ENCODE results near the gene PRRT1. TPM values are rescaled to one million over a fixed set of nuclear protein-coding genes. Genes with fewer than 3 reads are reported as not detected.
"Not testable (repeated sequence)": the region's sequence is repeated elsewhere in the genome, so short reads cannot be mapped to it uniquely, and the experiment has no call there.

PRRT1 gene
- polyA plus RNA-seq (2013, experiment 1 of 2; ENCODE audit: insufficient read length), result 4.0 TPM
- 3.3 TPM for polyA plus RNA-seq (2013, experiment 2 of 2; ENCODE audit: insufficient read length)

DNA sequence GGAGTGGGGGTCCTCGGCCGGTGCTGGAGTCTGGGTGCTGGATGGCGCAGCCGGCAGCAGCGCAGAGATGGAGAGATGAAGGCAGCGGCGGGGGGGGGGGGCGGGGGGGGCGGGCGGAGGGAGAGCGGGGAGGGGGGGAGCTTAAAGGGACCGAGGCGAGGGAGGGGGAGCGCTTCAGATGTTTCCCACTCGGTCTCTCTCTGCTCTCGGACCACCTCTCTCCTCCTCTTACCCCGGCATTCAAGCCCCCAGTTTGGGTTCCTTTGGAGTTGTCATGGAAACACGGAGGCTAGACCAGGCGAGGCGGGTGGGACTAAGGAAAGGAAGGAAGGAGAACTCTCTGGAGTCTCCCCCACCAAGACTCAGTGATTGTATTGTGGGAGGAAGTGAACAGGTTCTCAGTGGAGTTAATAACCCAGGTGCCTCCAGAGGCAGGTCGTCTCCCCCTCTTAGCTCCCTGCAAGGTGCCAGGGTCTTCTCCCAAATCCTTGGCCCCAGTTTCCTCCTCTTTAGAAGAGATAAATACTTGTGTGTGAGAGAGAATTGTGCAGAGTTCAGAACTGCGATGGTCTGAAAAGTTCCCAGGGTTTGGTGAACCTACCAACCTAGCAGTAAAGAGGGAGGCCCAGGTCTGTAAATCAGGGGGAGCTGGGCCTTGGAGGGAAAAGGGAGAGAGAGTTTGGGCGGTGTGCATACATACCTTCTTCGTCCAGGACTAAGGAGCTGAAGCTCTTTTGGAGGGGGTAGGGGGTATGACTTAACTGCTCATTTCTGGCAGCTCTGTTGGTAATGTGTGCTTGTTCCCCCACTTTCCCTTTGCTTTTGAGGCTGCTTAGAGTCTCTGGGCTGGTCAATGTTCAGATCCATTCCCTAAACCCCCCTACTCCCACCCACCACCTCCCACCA, at the start of gene PRRT1:
PRRT1 (minus strand) TSS at position 77 of the 906 bp plus-strand sequence. CDS start 112 bp downstream, outside the sequence.
- peak; percentile 18 for DNase-seq

DNA sequence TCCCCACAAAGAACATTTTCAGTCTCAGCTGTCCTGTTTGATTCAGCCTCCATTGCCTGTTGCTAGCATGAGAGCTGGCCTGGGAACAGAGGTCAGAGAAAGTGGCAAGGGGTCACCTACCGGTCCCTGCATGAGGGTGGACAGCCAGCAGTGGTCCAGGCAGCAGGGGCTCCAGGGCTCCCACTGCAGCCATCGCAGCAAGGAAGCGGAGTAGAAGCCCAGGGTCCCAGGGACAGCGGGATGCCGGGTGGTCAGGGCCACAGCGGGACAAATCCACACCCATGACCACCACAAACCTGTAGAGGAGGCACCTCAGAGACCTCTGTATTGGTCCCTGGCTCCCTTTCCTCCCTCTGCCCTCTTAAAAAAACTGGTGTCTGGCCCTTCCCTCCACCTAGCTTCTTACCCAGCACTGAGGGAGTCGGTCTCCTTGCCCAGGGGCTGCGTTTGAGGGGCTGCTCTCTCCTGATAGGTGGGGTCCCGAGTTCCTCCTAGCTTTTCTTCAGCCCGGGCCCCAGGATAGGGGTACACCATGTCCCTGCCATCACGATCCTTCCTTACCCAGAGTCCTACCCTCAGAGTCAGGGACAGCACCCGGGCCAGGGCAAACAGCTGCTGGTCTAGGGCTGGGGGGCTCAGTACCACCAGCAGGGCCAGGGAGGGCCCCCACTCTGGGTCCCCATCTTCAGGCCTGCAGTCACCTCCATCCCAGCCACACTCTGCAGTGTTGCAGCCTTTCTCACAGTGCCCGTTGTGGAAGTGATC, 49.2 kb upstream of the PRRT1 start:
- no peak for DNase-seq

DNA sequence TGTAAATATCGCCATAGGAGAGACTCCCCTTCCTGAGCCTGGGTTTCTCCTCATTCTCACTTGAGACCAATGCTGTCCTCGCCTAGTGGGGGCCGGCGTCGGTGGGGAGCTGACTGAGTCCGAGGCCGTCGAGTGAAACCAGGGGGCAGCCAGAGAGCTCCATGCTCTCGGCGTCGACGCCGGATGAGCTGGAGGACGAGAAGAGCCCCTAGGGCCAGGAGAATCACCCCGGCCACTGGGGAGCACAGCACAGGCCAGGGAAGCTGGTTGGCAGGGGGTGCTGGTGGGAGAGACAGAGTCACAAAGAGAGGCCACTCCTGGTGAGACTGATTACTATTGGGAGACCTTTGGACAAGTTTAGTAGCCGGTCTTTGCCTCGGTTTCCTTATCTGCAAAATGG, 47.1 kb upstream of the PRRT1 start:
- DNase-seq, result no peak

DNA sequence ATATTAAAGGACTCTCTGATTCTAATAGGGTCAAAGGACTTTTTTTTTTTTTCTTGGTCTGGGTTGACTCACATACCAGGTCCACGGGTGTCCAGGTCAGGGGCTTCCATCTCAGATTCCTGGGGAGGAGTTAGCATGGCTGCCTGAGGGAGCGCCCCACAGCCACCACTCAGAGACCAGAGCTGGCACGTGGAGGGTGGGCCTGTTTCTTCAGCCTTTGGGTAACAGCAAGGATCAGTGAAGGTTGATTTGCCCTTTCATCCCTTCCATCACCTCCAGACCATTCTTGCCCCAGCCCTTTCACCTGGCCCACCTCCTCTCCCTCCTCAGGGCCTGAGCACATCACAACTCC, 46.6 kb upstream of the PRRT1 start:
- DNase-seq, result no peak

DNA sequence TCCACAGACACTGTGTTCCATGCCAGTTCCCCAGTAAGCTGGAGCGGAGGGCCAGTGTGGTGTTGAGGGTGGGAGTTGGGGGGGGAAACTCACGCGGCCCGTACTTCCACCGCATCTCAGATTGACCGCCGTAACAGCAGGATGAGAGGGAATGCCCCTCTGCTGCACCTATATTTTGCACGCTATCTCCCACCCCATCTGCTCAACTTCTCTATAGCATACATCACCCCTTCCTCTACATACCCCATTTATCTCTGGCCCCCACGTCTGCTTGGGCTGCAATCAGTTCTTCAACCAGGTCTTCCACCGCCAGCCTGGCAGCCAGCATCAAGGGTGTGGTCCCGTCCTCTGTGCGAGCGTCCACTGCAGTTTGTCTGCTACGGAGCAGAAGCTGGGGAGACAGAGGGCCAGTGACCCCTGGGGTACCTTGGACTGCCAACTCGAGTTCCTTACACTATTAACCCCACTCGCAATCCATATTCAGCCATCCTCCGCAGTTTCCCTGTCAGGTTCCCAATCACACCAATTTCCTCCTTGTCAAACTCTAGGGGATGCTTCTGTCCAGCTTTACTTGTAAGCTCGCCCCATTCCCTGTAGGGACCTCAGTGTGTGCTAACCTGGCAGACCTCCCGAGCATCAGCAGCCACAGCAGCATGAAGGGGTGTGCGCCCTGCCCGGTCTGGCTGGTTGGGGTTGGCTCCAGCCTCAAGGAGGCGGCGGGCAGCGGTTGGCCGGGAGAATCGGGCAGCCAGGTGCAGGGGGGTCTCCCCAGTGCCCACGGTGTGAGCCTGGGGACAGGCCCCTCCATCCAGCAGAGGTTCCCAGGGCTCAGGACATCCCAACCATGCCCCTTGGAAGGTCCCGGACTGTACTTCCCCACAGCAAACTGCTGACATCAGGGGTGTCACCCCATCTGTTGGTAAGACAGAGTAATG, 45.2 kb upstream of the PRRT1 start:
- no peak for DNase-seq

DNA sequence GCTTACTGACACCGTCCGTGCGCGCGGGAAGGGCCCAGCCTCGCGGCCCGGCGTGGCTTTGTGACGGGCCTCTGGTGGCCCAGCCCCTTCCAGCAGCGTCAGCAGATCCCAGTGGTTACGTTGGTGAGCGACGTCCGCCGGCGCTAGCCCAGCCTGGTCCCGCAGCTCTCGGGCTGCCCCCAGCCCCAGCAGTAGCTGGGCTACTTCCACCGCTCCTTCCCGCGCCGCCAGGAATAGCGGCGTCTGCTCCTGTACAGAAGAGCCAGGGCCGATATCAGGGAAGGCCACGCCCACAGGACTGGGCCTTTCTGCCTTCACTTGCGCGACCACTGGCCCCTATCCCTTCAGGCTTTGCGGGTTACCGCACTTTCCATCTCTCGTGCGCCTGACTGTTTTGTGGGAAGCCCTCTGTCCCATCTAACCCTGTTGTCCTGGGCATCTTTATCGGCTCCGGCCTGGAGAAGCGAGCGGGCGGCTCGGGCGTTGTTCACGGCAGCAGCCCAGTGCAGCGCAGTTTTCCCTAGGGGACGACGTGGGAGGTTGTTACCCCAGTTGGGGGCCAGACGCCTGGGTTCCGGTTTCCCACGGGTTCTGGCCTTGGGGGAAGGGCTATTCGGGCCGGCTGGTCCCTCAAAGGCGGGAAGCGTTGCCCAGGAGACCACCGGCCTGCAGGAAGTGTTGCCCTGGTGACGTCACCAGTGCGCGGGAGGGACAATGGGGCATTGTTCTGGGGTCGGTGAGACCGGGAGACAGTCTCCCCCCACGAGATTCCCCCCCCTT, 44.4 kb upstream of the PRRT1 start:
- DNase-seq, result peak; percentile 89

DNA sequence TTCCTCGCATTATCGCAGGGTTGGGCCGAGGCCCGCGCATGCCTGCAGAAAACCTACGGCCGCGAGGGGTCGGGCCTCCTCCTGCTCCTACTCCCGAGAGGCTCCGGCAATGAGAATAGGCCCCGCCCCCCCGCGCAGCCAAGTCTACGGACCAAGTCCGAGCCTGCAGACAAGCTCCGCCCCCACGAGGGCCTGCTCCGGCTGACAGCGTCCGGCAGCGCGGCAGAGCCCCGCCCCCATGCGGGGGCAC, 43.8 kb upstream of the PRRT1 start:
- peak; percentile 100 for DNase-seq

DNA sequence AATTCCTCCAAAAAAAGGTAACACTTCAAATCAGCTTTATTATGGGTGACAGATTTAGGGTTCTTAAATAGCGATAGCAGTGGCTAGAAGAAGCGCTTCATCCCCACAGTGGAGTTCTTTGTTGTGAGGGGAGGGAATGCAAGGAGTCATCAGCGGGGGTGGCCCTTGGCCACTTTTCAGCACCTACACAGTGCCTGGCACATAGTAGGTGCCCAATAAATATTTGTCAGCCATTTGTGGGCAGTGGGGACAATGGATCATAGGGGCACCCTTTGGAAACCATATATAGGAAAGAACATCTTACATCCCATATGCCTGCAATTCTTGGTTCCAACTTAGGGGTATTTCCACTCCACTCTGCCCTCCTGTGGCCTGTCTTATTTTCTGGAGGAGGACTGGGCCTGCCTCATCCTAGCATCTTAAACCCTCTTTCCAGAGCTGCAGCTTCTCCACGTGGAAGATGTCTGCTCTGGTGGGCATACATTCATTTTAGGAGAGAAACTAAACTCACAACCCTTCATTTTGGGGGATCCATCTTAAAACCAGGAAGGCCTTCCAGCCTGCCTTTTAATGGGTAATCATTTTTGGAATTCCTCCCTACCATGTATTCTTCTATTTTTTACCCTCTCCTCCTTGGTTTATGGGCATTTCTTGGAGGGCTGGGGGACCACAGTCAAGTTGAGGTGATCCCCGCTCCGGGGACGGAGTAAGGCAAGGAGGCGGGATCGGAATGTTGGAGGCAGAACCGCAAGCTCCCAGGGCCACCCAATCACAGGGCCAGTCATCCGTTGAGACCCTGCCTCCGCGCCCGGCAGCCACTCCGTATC, 43.3 kb upstream of the PRRT1 start:
- DNase-seq, result peak; percentile 70

DNA sequence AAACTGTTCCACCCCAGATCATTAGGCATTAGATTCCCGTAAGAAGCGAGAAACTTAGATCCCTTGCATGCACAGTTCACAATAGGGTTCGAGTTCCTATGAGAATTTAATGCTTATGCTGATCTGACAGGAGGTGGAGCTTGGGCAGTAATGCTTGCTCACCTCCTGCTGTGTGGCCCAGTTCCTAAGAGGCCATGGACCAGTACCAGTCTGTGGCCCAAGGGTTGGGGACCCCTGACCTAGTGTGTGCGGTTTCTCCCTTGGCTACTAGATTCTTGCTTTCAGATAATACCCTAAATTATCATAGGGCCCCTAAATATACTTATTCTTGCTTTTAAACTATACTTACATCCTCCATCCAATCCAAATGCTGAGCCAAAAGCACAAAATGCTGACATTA, 42.6 kb upstream of the PRRT1 start:
- no peak for DNase-seq

DNA sequence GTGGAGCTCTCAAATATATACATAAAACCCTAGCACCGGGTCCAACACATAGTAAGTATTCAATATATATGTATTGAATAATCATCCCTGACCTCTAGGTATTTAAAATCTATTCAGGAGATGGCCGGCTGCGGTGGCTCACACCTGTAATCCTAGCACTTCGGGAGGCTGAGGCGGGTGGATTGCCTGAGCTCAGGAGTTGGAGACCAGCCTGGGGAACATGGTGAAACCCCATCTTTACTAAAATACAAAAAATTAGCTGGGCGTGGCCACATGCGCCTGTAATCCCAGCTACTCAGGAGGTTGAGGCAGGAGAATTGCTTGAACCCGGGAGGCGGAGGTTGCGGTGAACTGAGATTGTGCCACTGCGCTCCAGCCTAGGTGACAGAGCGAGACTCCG, 41.4 kb upstream of the PRRT1 start:
- not testable (repeated sequence) for DNase-seq

DNA sequence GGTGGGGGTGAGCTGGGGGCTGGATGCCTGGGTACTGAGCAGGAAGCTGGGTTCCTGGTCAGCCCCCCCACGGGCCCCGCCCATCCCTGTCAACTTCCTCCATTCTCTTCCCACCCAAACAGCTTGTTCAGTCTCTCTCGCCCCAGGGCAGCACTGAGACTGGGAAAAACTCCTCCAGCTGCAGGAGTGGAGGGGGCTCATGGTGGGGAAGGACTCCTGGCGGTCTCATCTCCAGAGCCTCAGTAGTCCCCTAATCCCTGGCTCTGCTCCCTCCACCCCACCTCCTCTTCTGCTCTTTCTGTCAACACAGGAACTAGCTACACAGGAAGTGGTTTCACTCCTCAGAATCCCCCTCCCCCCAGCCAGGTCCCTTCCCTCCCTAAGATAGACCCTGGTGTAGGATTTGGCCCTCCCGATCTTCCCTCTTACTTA, 40.9 kb upstream of the PRRT1 start, which contains the start of gene GPSM3:
GPSM3 (minus strand) TSS at position 36 of the 432 bp plus-strand sequence. CDS start 130 bp downstream, outside the sequence.
- DNase-seq, result peak; percentile 60

DNA sequence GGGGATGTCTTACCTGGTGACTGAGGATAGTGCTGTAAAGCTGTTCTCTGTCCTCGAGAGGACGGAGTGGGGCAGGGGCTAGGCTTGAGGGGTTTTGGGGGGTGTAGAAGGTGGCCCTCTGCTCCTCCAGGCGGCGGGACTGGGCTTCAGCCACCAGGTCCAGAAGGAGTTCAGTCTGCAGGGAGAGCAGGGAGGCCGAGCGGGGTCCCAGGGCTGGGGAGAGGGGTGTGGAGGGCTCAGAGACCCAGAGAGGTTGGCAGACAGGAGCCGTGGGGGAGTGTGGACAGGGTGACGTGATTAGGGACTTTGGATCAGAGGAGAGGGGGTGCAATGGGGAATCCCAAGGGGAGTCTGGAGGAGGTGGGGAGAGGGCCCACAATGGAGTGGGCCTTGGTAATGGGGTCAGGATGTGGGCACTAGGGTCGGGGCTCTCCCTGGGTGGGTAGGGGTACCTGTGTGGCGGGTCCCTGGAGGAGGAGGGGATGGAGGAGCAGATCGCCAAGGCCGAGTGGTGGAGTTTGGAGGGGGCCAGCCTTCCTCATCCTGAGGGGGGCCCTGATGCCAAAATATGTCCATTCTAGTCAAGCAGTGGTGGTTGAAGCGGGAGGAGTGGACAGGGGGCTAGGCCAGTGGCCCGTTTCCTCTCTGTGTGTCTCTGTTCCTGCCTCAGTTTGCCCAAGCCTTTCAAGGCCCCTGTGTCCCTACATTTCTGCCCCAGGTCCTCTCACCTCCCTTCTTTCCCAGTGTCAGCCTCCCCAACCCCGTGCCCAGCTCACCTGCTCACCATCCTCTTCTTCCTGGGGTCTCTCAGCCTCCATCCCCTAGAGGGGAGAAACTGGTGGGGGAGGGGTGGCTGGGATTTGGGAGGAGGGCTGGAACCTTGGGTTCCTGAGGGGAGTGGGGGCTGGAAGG, 40.2 kb upstream of the PRRT1 start:
- DNase-seq, result no peak

DNA sequence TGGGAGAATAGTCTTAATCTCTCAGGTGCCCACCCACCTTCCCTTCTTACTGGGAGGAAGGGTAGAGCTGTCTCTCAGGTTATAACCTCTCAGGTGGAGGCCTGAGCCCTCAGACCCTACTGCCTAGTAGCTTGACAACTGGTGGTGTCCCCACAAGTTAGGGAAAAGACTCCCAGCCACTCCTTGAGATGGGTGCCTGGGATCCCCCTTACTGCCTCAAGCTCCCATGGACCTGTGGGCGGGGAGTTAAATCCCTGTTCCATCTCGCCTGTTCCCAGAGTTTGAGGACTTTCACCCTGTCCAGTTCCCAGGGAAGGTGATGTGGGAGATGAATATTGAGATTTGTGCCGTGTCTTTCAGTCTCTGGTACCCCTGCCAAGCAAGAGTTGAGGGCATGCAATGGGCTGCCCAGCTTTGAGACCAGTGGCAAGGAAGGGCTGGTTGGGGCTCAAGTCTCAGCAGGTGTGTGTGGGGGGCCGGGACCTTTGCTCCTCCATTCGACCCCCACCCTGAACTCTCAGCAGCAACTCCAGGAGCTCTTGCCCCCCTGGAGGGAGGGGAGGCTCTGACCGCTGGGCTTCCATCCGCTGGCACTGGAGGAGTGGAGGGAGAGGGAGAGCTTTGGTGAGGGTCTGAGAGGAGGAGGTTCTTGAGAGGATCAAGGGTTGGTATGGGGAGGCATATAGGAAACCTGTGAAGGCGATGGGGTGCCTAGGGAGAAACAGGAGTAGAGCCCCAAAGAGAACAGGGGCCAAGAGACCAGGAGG, 39.4 kb upstream of the PRRT1 start:
- DNase-seq, result no peak

DNA sequence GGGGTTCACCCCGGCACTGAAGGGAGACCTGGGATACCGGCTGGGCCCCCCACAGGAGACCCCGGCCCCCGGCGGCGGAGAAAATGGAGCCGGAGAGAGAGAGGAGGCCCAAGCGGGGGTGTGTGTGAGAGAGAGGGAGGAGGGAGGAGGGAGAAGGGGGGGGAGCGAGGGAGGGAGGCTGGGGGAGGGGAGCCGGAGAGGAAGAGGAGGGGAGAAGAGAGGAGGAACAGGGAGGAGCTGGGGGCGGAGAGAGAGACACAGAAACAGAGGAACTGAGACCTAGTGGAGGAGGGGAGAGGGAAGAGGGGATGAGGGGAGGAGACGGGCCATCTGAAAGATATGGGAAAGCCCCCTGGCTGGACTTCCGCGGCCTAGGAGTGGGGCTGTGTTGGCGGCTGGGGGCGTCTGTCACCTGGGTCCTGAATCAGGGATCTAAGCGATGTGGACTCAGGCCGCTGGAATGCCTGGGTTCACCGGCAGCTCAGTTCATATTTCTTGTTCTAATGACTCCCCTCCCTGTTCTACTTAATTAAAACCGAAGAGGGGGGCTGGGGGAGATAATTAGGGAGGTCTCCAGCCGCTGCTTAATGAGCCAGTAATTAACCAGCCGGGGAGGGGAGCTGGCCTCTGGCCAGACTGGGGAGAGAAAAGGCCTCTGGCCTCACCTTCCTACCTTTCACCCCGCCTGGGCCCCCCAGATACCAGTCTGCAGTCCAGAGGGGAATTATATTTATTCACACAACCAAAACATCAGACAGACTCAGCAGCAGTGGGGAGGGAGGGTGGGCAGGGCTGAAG, 38.5 kb upstream of the PRRT1 start, which contains the start of gene PBX2:
PBX2 (minus strand) TSS at position 149 of the 798 bp plus-strand sequence. CDS start 287 bp downstream, outside the sequence.
- DNase-seq, result peak; percentile 95

DNA sequence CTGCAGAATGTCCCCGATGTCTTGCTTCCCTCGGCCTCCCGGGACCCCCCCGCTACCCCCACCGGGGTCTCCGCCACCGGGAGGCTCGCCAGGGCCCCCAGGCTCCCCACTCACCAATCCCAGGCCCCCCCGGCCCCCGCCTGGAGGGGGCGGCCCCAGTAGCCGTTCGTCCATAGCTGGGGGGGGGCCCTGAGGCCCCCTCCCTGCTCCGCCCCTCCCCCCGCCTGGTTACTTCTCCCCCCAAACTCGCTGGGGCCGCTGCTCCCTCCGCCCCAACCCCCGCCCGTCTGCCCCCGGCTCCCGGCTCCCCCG, 38.0 kb upstream of the PRRT1 start:
- no peak for DNase-seq

DNA sequence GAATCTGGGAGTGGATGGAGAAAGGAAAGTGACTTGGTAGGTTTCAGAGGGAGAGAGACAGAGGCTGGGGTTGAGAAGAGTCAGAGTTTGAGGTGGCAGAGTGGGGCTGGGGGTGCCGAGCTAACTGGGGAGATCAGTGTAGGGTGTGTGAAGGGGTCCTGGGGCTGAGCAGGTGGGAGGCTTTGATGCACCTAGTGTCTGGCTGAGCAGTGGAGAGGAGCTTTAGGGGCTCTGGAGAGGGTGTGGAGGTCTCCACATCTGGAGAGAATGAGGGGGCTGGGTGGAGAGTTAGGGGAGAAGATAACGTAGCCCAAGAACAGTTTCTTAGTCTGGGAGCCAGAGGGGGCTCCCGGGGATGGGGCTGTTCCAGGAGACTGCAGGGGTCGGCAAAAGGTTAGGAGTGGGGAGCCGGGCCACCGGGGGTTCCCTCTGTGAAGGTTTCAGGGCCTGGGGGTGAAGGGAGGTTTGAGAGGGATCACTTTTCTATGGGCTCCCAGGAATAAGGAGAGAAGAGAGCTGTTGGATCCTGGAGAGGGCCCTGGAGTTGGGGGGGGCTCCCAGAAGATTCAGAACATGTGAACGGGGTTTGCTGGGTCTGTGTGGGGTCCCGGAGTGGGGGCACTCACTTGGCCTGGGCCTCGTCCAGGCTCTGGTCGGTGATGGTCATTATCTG, 37.5 kb upstream of the PRRT1 start:
- no peak for DNase-seq

DNA sequence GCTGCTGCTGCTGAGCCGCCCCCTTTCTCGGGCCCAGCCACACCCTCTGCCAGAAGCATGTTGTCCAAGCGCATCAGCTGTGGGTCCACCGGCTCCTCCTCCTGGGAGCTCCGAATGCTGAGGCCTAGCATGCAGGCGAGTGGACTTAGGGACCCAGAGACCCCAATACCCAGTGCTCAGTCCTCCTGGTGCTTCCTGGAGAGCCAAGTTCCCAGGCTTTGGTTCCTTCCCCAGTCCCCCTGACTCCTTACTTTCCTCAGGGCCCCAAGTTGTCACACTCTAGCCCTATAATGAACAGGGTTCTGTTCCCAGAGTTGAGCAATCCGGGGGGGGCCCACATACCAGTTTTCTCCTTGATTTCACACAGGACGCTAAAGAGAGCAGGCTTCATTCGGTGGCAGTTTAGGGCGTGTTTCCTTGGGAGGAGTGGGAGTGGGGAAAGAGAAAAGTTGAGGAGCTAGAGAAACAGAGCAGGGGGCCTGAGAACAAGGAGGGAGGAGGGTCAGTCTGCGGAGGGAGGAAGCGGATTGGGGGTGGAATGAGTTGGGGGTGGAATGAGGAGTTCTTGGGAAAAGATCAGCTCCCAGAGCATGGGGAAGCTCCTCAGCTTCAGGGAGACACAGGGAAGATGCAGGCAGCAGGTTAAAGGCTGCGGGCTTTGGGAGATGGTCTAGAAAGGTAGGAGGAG, 36.8 kb upstream of the PRRT1 start:
- peak; percentile 19 for DNase-seq

All from fibroblast of skin of scalp (primary cell).